GM19395 (cell line): ENCODE data around the gene CYP4A22.
"Not testable (repeated sequence)": the region's sequence is repeated elsewhere in the genome, so short reads cannot be mapped to it uniquely, and the experiment has no call there.

Experiments
- ATAC-seq: cut with Tn5 transposase; IDR thresholded peaks from one replicate; pipeline ENCODE4 v1.9.1; 2021; ENCODE audit warnings: mild to moderate bottlenecking, moderate library complexity; ENCODE audit not compliant: unreplicated experiment

Gene CYP4A22

GRCh38 chr1:47137198-47137597, at the start of gene CYP4A22:
CYP4A22 (plus strand) TSS chr1:47137441; CDS start chr1:47137486, 45 bp downstream.
- ATAC-seq, result no peak

GRCh38 chr1:47089356-47089755, 47.9 kb upstream of the CYP4A22 start:
- ATAC-seq, result not testable (repeated sequence)

- ATAC-seq, result not testable (repeated sequence)
These were observed 45.8 kb upstream of the CYP4A22 start for GRCh38 chr1:47091476-47091875.

- no peak for ATAC-seq
These were observed 32.4 kb upstream of the CYP4A22 start for GRCh38 chr1:47104816-47105215.

GRCh38 chr1:47106792-47107191, 30.4 kb upstream of the CYP4A22 start:
- no peak for ATAC-seq

GRCh38 chr1:47107851-47108574, 29.2 kb upstream of the CYP4A22 start:
- ATAC-seq, result not testable (repeated sequence)

- not testable (repeated sequence) for ATAC-seq
These were observed 27.8 kb upstream of the CYP4A22 start for GRCh38 chr1:47109482-47109881.

GRCh38 chr1:47113178-47113577, 24.1 kb upstream of the CYP4A22 start:
- no peak for ATAC-seq

- ATAC-seq, result not testable (repeated sequence)
These were observed 16.2 kb upstream of the CYP4A22 start for GRCh38 chr1:47121039-47121438.

GRCh38 chr1:47124834-47125233, 12.4 kb upstream of the CYP4A22 start:
- ATAC-seq, result not testable (repeated sequence)

- not testable (repeated sequence) for ATAC-seq
These were observed 10.2 kb upstream of the CYP4A22 start for GRCh38 chr1:47126997-47127396.

- ATAC-seq, result no peak
These were observed 9.0 kb upstream of the CYP4A22 start for GRCh38 chr1:47128221-47128620.

GRCh38 chr1:47128854-47129253, 8.4 kb upstream of the CYP4A22 start:
- not testable (repeated sequence) for ATAC-seq

- not testable (repeated sequence) for ATAC-seq
These were observed 7.6 kb upstream of the CYP4A22 start for GRCh38 chr1:47129489-47130230.

GRCh38 chr1:47132665-47133064, 4.6 kb upstream of the CYP4A22 start:
- not testable (repeated sequence) for ATAC-seq

GRCh38 chr1:47137925-47138615, 829 bp downstream of the CYP4A22 start:
- ATAC-seq, result no peak

- not testable (repeated sequence) for ATAC-seq
These were observed 3.1 kb downstream of the CYP4A22 start for GRCh38 chr1:47140358-47140757.

- not testable (repeated sequence) for ATAC-seq
These were observed 6.4 kb downstream of the CYP4A22 start for GRCh38 chr1:47143654-47144053.

- not testable (repeated sequence) for ATAC-seq
These were observed 9.3 kb downstream of the CYP4A22 start for GRCh38 chr1:47146495-47146894.

GRCh38 chr1:47147047-47147785, 10.0 kb downstream of the CYP4A22 start:
- no peak for ATAC-seq

GRCh38 chr1:47149162-47149561, 11.9 kb downstream of the CYP4A22 start:
- ATAC-seq, result not testable (repeated sequence)
